ENCODE measurements around the gene DNAJB9. TPM values are rescaled to one million over a fixed set of nuclear protein-coding genes. Genes with fewer than 3 reads are reported as not detected.

The DNAJB9 gene
- total RNA-seq, 1 donor from 2014 or later = 47.9 TPM

- no peaks in the 10 kb centered on the region for H3K36me3 ChIP-seq
Observed at GRCh38 chr7:108614896-108615295, 45.2 kb downstream of the DNAJB9 start.

GRCh38 chr7:108618056-108618455, 48.4 kb downstream of the DNAJB9 start:
- H3K27ac ChIP-seq (replicated peaks) = no peak overlapping the region
- intact Hi-C loops (cut with micrococcal nuclease) = no loop called here
- DNase-seq = no peak
- TF ChIP-seq CTCF (IDR thresholded peaks at IDR 0.05; ENCODE audit: borderline replicate concordance) = no peak
- H3K4me1 ChIP-seq = no peaks in the 10 kb centered on the region
- no peaks in the 10 kb centered on the region for H3K9me3 ChIP-seq (replicated peaks)
- H3K27me3 ChIP-seq (ENCODE audit: low read depth) = no peaks in the 10 kb centered on the region
- H3K36me3 ChIP-seq = no peaks in the 10 kb centered on the region
- H3K4me3 ChIP-seq = no peak overlapping the region

More at GRCh38 chr7:108614896-108615295, 45.2 kb downstream of the DNAJB9 start:
- H3K4me3 ChIP-seq = no peak overlapping the region
- no peaks in the 10 kb centered on the region for H3K27me3 ChIP-seq (ENCODE audit: low read depth)
- no peaks in the 10 kb centered on the region for H3K9me3 ChIP-seq (replicated peaks)
- H3K27ac ChIP-seq (replicated peaks) = no peak overlapping the region
- no peak for DNase-seq
- no peak for TF ChIP-seq CTCF (IDR thresholded peaks at IDR 0.05; ENCODE audit: borderline replicate concordance)
- no peaks in the 10 kb centered on the region for H3K4me1 ChIP-seq
- intact Hi-C loops (cut with micrococcal nuclease) = no loop called here

GRCh38 chr7:108623220-108623619, 53.5 kb downstream of the DNAJB9 start:
- intact Hi-C loops (cut with micrococcal nuclease) = no loop called here
- Histone ChIP-seq H3K27me3 (ENCODE audit: low read depth) (peaks cover 9% of the 10 kb centered on the region), H3K4me1 (no peaks in the 10 kb centered on the region), H3K36me3 (no peaks in the 10 kb centered on the region), H3K9me3 (replicated peaks) (no peaks in the 10 kb centered on the region), H3K27ac (replicated peaks) (no peak overlapping the region), H3K4me3 (no peak overlapping the region)
- DNase-seq = no peak
- no peak for TF ChIP-seq CTCF (IDR thresholded peaks at IDR 0.05; ENCODE audit: borderline replicate concordance)

Other genes starting within 250 kb of the DNAJB9 start
- gene NRCAM, start 113.4 kb upstream of the DNAJB9 start, total RNA-seq = 0.14 TPM
- 32.4 TPM for gene PNPLA8, start 43.7 kb upstream of the DNAJB9 start, total RNA-seq
- 24.4 TPM for gene THAP5, start 168 bp upstream of the DNAJB9 start, total RNA-seq